HG03025 (cell line): ENCODE results near the gene MAEA.
"Not testable (repeated sequence)": the region's sequence is repeated elsewhere in the genome, so short reads cannot be mapped to it uniquely, and the experiment has no call there.

Experiments
- ATAC-seq: cut with Tn5 transposase; IDR thresholded peaks from one replicate; pipeline ENCODE4 v1.9.1; 2021; ENCODE audit warnings: mild to moderate bottlenecking, moderate library complexity; ENCODE audit not compliant: unreplicated experiment, low FRiP score

Gene MAEA

DNA sequence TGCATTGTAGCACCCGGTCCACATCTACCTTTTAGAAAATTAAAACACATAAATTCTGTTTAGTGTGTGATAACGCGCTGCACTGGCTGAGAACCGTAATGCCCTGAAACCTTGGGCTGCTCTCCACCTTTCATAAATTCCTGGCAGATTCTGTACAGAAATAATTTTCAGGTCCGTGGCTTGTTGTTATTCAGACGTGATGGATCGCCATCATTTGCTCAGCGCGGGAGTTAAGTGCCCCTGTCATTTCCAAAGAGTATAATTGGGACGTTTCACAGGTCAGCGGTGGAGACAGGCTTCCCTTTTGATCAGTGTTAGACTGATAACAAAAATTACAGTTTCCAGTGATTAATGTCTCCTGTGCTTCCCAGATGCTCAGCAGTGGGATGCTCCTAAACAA is 73.8 kb downstream of the MAEA start:
- no peak for ATAC-seq

GRCh38 chr4:1364217-1364616 is 74.5 kb downstream of the MAEA start:
- no peak for ATAC-seq

DNA sequence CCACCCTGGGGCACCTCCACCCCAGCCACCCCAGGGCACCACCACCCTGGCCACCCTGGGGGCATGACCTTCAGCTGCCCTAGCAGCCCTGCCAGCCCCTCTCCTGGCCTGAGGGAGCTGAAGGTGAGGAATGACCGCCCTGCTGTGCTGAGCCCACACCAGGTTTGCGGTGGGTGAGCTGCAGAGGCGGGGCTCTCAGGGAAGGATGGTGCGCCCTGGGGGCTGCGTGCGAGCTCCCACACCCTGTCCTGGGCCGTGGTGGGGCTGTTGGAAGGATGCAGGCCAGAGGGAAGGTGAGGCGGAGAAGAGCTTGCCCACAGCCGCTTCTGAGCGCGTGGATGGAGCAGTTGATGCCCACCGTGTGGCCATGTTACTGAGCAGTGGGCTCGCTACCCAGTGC is 75.1 kb downstream of the MAEA start:
- ATAC-seq: no peak

DNA sequence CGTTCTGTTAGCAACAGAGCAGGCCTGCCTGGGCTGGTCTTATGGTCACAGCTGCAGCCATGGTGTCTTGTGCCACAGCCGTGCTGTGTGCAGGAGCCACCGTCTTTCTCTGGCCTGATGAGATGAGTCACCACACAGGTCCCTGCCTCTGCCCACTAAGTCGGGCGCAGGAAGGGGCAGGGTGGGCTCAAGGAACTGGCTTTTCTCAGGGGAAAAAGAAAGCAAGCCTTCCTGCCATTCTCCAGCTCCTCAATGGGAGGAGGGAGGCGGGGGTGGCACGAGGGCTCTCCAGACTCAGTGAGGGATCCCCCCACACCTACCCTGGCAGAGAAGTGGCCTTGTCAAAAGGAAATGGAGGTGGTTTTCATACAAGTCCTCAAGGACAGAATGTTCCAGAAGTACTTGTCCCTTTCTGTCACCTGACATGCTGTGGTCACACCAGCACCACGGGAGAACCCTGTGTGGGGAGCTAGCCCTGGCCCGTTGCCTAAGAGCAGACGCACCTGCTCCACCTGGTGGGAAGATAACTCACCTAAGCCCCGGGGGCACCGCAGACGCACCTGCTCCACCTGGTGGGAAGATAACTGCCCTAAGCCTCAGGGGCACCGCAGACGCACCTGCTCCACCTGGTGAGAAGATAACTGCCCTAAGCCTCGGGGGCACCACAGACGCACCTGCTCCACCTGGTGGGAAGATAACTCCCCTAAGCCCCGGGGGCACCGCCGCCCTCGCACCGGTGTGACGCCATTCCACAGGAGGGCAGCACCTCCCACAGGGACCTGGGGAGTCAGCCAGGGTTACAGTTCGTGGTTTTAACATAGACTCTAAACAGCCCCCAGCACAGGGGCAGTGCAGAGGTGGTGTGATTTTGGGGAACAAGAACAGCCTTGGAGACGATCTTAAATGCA is 75.8 kb downstream of the MAEA start:
- no peak for ATAC-seq

DNA sequence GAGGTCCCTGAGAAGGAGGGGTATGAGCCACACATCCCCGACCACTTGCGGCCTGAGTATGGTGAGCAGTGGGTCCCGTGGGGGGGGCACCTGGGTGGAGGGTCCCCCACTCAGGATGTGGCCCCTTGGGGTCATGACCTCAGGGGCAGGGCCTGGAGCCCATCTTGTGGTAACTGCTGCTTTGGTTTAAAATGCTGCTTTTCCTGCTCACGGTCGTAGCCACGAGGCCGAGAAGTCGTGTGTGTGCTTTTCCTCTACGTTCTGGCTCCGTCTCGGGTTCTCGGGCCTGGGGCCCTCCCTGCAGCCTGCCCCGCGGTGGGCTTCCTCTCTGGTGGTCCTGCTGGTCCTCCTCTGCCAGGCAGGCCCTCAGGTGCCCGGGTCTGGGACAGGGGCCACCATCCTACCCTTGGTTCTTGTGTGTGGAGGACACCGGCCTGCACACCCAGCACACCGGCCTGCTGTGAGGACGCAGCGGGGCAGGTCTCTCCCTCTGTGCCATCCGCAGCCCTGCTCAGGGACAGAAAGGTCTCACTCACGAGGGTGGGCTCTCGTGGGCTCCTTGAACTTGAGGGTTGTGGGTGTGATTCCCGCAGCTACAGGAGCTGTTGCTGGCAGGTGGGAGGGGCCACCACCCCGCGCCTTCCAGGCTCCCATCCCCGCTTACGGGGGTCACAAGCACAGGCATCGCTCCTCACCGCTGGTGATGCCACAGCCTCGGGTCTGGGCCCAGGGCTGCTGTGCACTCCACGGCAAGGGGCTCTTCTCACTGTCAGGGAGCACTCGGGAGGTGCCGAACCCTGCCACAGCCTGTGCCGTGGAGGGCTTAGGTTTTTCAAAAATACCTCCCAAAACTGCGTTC is 76.9 kb downstream of the MAEA start:
- ATAC-seq: no peak

DNA sequence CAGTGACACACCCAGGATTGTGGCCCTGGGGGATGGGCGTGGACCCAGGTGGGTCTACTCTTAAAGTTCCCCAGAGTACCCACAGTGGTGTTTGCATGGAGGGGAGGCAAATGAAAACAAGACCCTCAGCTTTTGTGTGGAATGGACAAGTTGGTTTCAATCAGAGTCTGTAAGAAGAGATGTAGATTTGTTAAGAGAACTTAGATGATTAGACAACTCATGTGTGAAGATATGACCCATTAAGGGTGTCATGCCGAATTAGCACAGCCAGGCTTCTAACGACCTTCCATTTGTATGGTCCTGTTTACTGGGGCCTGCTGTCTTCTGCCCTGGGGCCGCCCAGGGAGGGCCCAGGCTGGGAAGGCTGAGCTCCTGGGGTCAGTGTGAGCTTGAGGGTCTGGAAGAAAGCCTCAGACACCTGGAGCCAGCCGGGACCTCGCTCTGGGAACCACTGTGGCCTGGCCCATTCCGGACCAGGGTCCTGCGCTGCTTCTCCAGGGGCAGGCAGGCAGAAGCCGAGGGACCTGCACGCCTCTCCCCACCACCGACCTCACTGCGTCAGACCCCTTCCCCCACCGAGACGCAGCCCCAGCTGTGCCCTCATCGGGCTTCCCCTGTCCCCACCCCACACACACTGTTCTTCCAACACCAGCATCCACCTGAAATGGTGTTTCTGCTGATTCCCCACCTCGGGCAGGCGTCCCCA is 77.7 kb downstream of the MAEA start:
- ATAC-seq: no peak

- ATAC-seq: no peak
Measured at GRCh38 chr4:1367936-1368289, 78.2 kb downstream of the MAEA start.

DNA sequence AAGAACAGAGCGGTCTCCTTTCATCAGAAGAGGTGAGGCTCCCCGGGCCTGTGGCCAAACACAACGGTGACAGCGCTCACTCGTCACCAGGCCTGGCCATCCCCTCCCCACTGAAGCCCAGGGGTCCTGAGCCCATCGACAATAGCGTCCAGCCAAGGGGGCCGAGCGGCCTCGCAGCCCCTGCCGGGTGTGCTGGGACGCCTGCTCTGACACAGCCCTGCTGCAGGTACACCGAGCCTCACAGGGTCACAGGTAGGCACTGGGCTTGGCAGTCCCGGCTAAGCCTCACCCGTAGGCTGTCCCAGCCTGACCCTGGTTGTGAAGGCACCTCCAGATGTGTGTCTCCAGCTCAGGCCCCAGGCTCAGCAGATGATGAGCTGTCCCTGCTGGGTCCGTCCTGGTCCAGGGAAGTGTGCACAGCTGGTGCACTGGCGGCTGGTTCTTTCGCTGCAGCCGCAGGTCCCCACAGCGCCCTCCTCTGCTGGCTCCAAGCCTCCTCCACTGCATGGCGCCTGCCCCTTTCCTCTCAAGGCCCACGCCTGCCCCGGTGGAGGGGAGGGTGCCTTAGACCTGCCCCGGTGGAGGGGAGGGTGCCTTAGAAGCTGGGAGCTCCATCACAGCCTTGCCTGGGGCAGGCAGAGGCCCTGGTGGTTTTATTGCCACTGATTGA is 78.9 kb downstream of the MAEA start:
- ATAC-seq: no peak

- no peak for ATAC-seq
Measured at GRCh38 chr4:1369091-1369450, 79.4 kb downstream of the MAEA start.

GRCh38 chr4:1369479-1370079 is 79.9 kb downstream of the MAEA start:
- ATAC-seq: no peak

- no peak for ATAC-seq
Measured at GRCh38 chr4:1370321-1371124, 80.8 kb downstream of the MAEA start.

DNA sequence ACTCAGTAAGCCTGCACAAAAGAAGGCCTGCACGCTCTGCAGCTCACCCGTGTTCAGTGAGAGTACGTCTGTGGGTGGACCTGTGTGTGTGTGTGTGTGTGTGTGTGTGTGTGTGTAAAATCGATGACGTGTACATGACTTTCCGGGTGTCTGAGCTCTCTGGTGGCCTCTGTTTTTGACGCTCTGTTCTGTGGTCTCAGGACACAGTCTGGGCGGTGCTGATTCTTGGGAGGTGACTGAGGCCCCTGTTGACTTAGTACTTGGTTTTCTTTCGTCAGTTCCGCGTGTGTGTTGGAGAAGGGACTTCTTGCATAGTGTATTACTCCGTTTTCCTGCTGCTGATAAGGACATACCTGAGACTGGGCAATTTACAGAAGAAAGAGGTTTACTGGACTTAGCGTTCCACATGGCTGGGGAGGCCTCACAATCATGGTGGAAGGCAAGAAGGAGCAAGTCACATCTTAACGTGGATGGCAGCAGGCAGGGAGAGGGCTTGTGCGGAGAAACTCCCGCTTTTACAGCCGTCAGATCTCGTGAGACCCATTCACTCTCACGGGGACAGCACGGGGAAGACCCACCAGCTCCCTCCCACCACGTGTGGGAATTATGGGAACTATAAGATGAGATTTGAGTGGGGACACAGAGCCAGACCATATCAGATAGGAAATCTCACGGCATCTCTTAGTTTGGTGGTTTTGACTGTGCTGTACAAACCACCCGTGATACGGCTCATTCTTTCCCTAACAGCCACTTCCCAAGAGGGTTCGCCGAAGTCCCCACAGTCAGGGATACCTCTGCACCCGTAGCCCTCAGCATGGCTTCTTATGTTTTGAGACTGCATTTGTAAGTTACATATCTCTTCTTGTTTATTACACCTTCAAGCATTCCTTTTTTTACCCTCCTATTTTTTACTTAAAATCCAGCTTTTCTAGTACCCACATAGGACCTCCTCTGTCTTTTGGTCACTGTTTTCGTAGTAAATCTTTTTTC is 81.8 kb downstream of the MAEA start:
- ATAC-seq: no peak

DNA sequence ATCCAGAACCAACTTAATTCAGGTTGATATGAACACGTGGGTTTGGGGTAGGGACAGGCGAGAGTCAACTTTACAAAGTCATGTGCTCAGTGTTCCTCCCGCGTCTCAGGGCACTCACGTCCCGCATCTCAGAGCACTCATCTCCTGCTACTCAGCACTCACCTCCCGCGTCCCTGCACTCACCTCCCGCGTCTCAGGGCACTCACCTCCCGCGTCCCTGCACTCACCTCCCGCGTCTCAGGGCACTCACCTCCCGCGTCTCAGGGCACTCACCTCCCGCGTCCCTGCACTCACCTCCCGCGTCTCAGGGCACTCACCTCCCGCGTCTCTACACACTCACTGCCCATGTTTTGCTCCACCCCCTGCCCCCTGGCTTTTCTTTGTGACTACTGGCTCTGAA is 82.9 kb downstream of the MAEA start:
- ATAC-seq: not testable (repeated sequence)

- no peak for ATAC-seq
Measured at GRCh38 chr4:1373892-1374705, 84.4 kb downstream of the MAEA start.

GRCh38 chr4:1374706-1375045 is 85.0 kb downstream of the MAEA start:
- ATAC-seq: no peak

GRCh38 chr4:1375051-1375721 is 85.5 kb downstream of the MAEA start:
- no peak for ATAC-seq

DNA sequence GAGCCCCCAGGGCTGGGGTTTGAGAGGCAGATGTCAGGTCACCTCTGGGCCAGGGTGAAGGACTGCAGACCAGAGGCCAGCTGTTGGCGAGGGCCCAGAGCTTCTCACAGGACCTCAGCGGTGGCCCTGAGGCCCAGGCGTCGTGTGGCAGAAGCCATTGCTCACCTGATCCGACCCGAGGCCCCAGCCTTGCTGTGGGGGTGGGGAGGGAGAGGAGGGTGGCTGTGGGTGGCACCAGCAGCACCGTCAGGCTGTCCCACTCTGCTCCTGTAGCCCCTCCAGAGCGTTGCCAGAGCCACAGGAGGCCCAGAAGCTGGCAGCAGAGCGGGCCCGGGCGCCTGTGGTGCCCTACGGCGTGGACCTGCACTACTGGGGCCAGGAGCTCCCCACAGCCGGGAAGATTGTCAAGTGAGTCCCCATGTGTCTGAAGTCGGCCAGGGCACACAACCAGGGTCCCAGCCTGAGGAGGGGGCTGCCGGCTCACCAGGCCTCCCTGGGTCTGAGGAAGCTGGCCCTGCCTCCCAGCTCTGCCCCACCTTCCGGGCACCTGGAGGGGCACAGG is 86.2 kb downstream of the MAEA start:
- no peak for ATAC-seq
